HCT116 (cell line): ENCODE results near the gene STARD3. TPM values are rescaled to one million over a fixed set of nuclear protein-coding genes. Genes with fewer than 3 reads are reported as not detected.

Experiments
- ATAC-seq: fragments of 200-7000 bp; cut with Tn5 transposase; 2 replicates; pipeline ENCODE4 v1.9.1; 2020; ENCODE audit warnings: mild to moderate bottlenecking, moderate library complexity
- BruUV-seq: library from RNA; stranded (reverse); fragments of 400-500 nt; replicated peaks from 2 replicates; lab custom pipeline; 2021; lab: Mats Ljungman, UMichigan
- CTCF ChIA-PET: fragments of 300-600 bp; sonication (Branson Sonifier 250); formaldehyde crosslinking; loops from one replicate; lab custom pipeline; 2021; ENCODE audit warnings: antibody characterized with exemption; lab: Charles Lee
- POLR2A ChIA-PET: fragments of 300-600, 350-600 bp; sonication (Branson Sonifier 250); formaldehyde crosslinking; loops from one replicate; lab custom pipeline; 2021; ENCODE audit warnings: antibody characterized with exemption; lab: Charles Lee
- RAD21 ChIA-PET, 2 experiments: fragments of 300-600 bp; sonication (Branson Sonifier 250); formaldehyde crosslinking; loops; one replicate each; lab custom pipeline; 2023; ENCODE audit warnings: low total read pairs in 2 of 2; ENCODE audit not compliant: uncharacterized antibody in 2 of 2, unreplicated experiment in 2 of 2, low non-redundant PET in 1 of 2; lab: Charles Lee
- DNase-seq: peaks from one replicate; pipeline ENCODE4 v3.0.0-alpha.2; 2010; ENCODE audit warnings: low read depth, low spot score
- H2AFZ ChIP-seq: fragments of 200-600 bp; shearing (Covaris generic), sonication (generic); 2 replicates; pipeline ENCODE4 v1.6.1; 2017; ENCODE audit warnings: low read depth, mixed run types, mixed read lengths, antibody characterized with exemption, low read length; ENCODE audit not compliant: poor library complexity, severe bottlenecking
- H3K27ac ChIP-seq: 2 replicates; pipeline ENCODE4 v1.5.1; 2012; ENCODE audit warnings: low read depth, low read length
- H3K27me3 ChIP-seq: fragments of 200-600 bp; sonication (generic); 2 replicates; pipeline ENCODE4 v1.6.1; 2016; ENCODE audit warnings: mixed run types, low read length, mixed read lengths; ENCODE audit not compliant: insufficient read depth
- H3K36me3 ChIP-seq, 2 experiments: fragments of 200-500 bp in 1 of 2; fragments of 200-600 bp in 1 of 2; sonication (Bioruptor generic) in 1 of 2; sonication (generic) in 1 of 2; 2 replicates each; pipeline versions ENCODE4 v1.5.1 to v1.6.1; 2014 to 2016; ENCODE audit warnings: low read length in 2 of 2, inconsistent platforms in 1 of 2, mixed read lengths in 1 of 2, mixed run types in 1 of 2; ENCODE audit not compliant: insufficient read depth in 2 of 2, control insufficient read depth in 1 of 2
- H3K4me1 ChIP-seq, 2 experiments: fragments of 200-600 bp in 1 of 2; sonication (generic) in 1 of 2; 2 replicates each; pipeline versions ENCODE4 v1.5.1 to v1.6.1; 2012 to 2017; ENCODE audit warnings: low read length in 2 of 2, inconsistent platforms in 1 of 2, mild to moderate bottlenecking in 1 of 2, mixed read lengths in 1 of 2, mixed run types in 1 of 2, moderate library complexity in 1 of 2; ENCODE audit not compliant: insufficient read depth in 2 of 2, control insufficient read depth in 1 of 2
- H3K4me2 ChIP-seq: fragments of 200-600 bp; sonication (generic); 2 replicates; pipeline ENCODE4 v1.6.1; 2017; ENCODE audit warnings: mixed run types, low read length, mixed read lengths
- H3K4me3 ChIP-seq, 2 experiments: fragments of 200-600 bp in 1 of 2; sonication (generic) in 1 of 2; replicated peaks in 1 of 2; 2 replicates each; pipeline ENCODE4 v1.5.1; 2011 to 2016; ENCODE audit warnings: low read length in 2 of 2, control low read depth in 1 of 2, low read depth in 1 of 2, mild to moderate bottlenecking in 1 of 2, mixed read lengths in 1 of 2, mixed run types in 1 of 2
- H3K79me2 ChIP-seq: fragments of 200-600 bp; sonication (generic); 2 replicates; pipeline ENCODE4 v1.6.1; 2017; ENCODE audit warnings: mild to moderate bottlenecking, mixed run types, low read length, moderate library complexity, mixed read lengths; ENCODE audit not compliant: insufficient read depth
- H3K9ac ChIP-seq: fragments of 200-600 bp; sonication (generic); 2 replicates; pipeline ENCODE4 v1.6.1; 2016; ENCODE audit warnings: low read length, mixed read lengths
- H3K9me2 ChIP-seq: fragments of 200-600 bp; sonication (generic), shearing (Covaris generic); 2 replicates; pipeline ENCODE4 v1.6.1; 2017; ENCODE audit warnings: mixed run types, mild to moderate bottlenecking, moderate library complexity; ENCODE audit not compliant: insufficient read depth
- H3K9me3 ChIP-seq, 2 experiments: fragments of 200-500 bp in 1 of 2; fragments of 200-600 bp in 1 of 2; sonication (Bioruptor generic) in 1 of 2; sonication (generic) in 1 of 2; 2 replicates each; pipeline ENCODE4 v1.6.1; 2014 to 2017; ENCODE audit warnings: low read length in 2 of 2, mixed read lengths in 2 of 2, inconsistent platforms in 1 of 2, low read depth in 1 of 2, mild to moderate bottlenecking in 1 of 2, mixed run types in 1 of 2, moderate library complexity in 1 of 2; ENCODE audit not compliant: control insufficient read depth in 1 of 2, insufficient read depth in 1 of 2
- H4K20me1 ChIP-seq: fragments of 200-600 bp; sonication (generic), shearing (Covaris generic); 2 replicates; pipeline ENCODE4 v1.6.1; 2017; ENCODE audit warnings: mixed run types, mild to moderate bottlenecking, moderate library complexity; ENCODE audit not compliant: insufficient read depth
- JUND ChIP-seq: IDR thresholded peaks from 2 replicates; pipeline ENCODE4 v1.6.1; 2012
- POLR2A ChIP-seq: IDR thresholded peaks from 2 replicates; pipeline ENCODE4 v1.7.0; 2011; ENCODE audit warnings: borderline replicate concordance; ENCODE audit not compliant: insufficient read depth, insufficient read length; ENCODE audit errors: extremely low read depth
- TCF7L2 ChIP-seq: IDR thresholded peaks from 2 replicates; pipeline ENCODE4 v1.7.0; 2011; ENCODE audit warnings: borderline replicate concordance, inconsistent platforms; ENCODE audit not compliant: insufficient read depth, insufficient read length; ENCODE audit errors: extremely low read depth
- ZFX ChIP-seq: fragments of 450-650 bp; IDR thresholded peaks from 2 replicates; pipeline ENCODE4 v1.6.1; 2017
- intact Hi-C: fragments of 100-400 bp; cut with micrococcal nuclease; formaldehyde crosslinking; loops from 2 replicates; pipeline ENCODE4 v1.10.0; 2022
- total RNA-seq: library from RNA; stranded (reverse); gene quantifications from one replicate; pipeline ENCODE4 v1.2.1, GENCODE V29; 2021; ENCODE audit not compliant: unreplicated experiment
- TF ChIP-seq, protein P1 (sequence below): IDR thresholded peaks from 2 replicates; pipeline ENCODE4 v1.6.1; 2011; ENCODE audit warnings: mild to moderate bottlenecking, low read length, moderate library complexity; ENCODE audit not compliant: insufficient replicate concordance; ENCODE audit errors: extremely low read depth

The STARD3 gene
- total RNA-seq, 1 experiment from 2014 or later = 73.9 TPM

DNA sequence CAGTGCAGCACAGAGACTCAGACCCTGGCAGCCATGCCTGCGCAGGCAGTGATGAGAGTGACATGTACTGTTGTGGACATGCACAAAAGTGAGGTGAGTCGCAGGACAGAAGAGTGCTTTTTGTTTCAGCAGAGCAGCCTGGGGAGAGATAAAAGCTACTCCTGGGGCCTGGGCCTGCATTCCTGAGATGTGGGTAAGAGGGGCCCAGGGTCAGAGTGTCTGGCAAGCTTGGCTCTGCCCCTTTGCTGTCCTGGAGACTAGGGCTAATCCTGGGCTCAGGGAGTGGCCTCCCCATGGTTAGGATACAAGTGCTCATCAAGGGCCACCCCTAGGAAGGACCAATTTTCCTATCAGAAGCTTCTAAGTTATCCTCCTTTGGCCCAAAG is 58.1 kb downstream of the STARD3 start:
- Histone ChIP-seq H2AFZ (no peak overlapping the region), H3K79me2 (peaks cover 2% of the 10 kb centered on the region; the same call in 1 of the 2 replicates), H3K27me3 (no peaks in the 10 kb centered on the region), H3K9me2 (no peaks in the 10 kb centered on the region), H3K9me3 (no peaks in the 10 kb centered on the region), H3K4me2 (no peak overlapping the region), H3K36me3 (no peaks in the 10 kb centered on the region), H4K20me1 (no peaks in the 10 kb centered on the region), H3K27ac (no peak overlapping the region), H3K4me1 (peaks cover 7 to 12% of the 10 kb centered on the region in 2 experiments; a peak in 3 of 4 replicates), H3K9ac (no peak overlapping the region), H3K4me3 (no peak overlapping the region)
- BruUV-seq = no TSS peak
- CTCF ChIA-PET = interaction anchor here (1.1 kb wide), 1 partner anchor 41 kb away, joined by 3 read pairs; no protein-coding TSS in a partner anchor
- no peak for DNase-seq
- POLR2A ChIA-PET = no interaction called here
- intact Hi-C loops = no loop called here
- ATAC-seq = no peak
- RAD21 ChIA-PET = interaction anchor here in 1 of 2 experiments (0.5 kb wide), 1 partner anchor 250 kb away, joined by 3 read pairs; no protein-coding TSS in a partner anchor
- TF ChIP-seq TCF7L2 (no peak), ZFX (no peak)
- TF ChIP-seq, protein P1, sequence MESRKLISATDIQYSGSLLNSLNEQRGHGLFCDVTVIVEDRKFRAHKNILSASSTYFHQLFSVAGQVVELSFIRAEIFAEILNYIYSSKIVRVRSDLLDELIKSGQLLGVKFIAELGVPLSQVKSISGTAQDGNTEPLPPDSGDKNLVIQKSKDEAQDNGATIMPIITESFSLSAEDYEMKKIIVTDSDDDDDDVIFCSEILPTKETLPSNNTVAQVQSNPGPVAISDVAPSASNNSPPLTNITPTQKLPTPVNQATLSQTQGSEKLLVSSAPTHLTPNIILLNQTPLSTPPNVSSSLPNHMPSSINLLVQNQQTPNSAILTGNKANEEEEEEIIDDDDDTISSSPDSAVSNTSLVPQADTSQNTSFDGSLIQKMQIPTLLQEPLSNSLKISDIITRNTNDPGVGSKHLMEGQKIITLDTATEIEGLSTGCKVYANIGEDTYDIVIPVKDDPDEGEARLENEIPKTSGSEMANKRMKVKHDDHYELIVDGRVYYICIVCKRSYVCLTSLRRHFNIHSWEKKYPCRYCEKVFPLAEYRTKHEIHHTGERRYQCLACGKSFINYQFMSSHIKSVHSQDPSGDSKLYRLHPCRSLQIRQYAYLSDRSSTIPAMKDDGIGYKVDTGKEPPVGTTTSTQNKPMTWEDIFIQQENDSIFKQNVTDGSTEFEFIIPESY = no peak

DNA sequence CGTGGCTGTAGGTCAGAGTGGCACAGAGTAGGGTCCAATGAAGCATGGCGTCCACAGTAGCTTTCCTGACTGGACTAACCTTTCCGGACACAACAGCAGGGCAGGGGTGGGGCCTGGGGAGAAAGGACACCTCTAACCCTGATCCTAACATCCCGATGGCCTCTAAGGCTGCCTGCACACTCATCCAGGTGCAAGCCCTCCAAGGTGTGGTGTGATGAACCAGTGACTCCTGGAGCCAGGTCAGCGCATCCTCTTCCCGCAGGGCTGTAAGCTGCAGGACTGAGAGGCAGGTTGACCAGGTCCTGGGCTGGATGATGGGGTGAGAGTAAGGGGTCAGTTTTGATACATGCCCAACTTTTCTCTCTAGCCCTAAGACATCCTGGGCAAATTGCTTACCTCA is 59.8 kb downstream of the STARD3 start:
- no peak for ATAC-seq
- Histone ChIP-seq H3K36me3 (no peaks in the 10 kb centered on the region), H4K20me1 (no peaks in the 10 kb centered on the region), H2AFZ (no peak overlapping the region), H3K9ac (no peak overlapping the region), H3K4me1 (peaks cover 15 to 24% of the 10 kb centered on the region in 2 experiments; a peak in 3 of 4 replicates), H3K4me2 (no peak overlapping the region), H3K9me2 (no peaks in the 10 kb centered on the region), H3K4me3 (no peak overlapping the region), H3K79me2 (peaks cover 18% of the 10 kb centered on the region), H3K27me3 (no peaks in the 10 kb centered on the region)
- CTCF ChIA-PET = no interaction called here
- DNase-seq = no peak
- intact Hi-C loops = no loop called here
- POLR2A ChIA-PET = interaction anchor here (2.7 kb wide), 1 partner anchor 9 kb away, joined by 7 read pairs; the partner anchor contains the start of gene PGAP3
- no peak for TF ChIP-seq ZFX
- TF ChIP-seq JUND = no peak
- no peak for TF ChIP-seq POLR2A
- TF ChIP-seq, all 23 proteins: peak for 0
- Histone ChIP-seq H3K9me3 (no peaks in the 10 kb centered on the region), H3K27ac (no peak overlapping the region)
- RAD21 ChIA-PET = no interaction called here
- BruUV-seq = no TSS peak
